Prostate gland (tissue), 2 donors: Measurements from ENCODE around the gene TBCCD1.

ENCODE experiments used
- POLR2A ChIP-seq: fragments of 450-650 bp; IDR thresholded peaks from one replicate; pipeline ENCODE4 v1.6.1; 2016; ENCODE audit warnings: antibody characterized with exemption, mild to moderate bottlenecking
- TF ChIP-seq, protein P1 (sequence below), 4 experiments: fragments of 200-600 bp in 2 of 4; fragments of 450-650 bp in 2 of 4; sonication (generic) in 2 of 4; IDR thresholded peaks; 1 replicate in 3 of 4; 2 replicates in 1 of 4; pipeline ENCODE4 v1.5.1; 2016 to 2019; ENCODE audit warnings: antibody characterized with exemption in 4 of 4, mild to moderate bottlenecking in 2 of 4, moderate library complexity in 2 of 4

- TF ChIP-seq, protein P1, sequence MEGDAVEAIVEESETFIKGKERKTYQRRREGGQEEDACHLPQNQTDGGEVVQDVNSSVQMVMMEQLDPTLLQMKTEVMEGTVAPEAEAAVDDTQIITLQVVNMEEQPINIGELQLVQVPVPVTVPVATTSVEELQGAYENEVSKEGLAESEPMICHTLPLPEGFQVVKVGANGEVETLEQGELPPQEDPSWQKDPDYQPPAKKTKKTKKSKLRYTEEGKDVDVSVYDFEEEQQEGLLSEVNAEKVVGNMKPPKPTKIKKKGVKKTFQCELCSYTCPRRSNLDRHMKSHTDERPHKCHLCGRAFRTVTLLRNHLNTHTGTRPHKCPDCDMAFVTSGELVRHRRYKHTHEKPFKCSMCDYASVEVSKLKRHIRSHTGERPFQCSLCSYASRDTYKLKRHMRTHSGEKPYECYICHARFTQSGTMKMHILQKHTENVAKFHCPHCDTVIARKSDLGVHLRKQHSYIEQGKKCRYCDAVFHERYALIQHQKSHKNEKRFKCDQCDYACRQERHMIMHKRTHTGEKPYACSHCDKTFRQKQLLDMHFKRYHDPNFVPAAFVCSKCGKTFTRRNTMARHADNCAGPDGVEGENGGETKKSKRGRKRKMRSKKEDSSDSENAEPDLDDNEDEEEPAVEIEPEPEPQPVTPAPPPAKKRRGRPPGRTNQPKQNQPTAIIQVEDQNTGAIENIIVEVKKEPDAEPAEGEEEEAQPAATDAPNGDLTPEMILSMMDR (IDR thresholded peaks at IDR 0.05), result no peak
- no peak for TF ChIP-seq POLR2A
Measured at GRCh38 chr3:186583831-186584230, 16.7 kb upstream of the TBCCD1 start.
